GM19043 (cell line): ENCODE data around the gene GTPBP3.

Source experiments
- ATAC-seq: cut with Tn5 transposase; IDR thresholded peaks from one replicate; pipeline ENCODE4 v1.9.1; 2021; ENCODE audit warnings: low read depth; ENCODE audit not compliant: unreplicated experiment

Gene GTPBP3

GRCh38 chr19:17378271-17378670, 40.9 kb downstream of the GTPBP3 start:
- no peak for ATAC-seq

GRCh38 chr19:17379221-17379631, 41.9 kb downstream of the GTPBP3 start:
- ATAC-seq: no peak

GRCh38 chr19:17380426-17381138, 43.2 kb downstream of the GTPBP3 start:
- no peak for ATAC-seq

- ATAC-seq: no peak
Observed at GRCh38 chr19:17385878-17386611, 48.7 kb downstream of the GTPBP3 start.

- ATAC-seq: no peak
Observed at GRCh38 chr19:17389288-17389687, 51.9 kb downstream of the GTPBP3 start.

DNA sequence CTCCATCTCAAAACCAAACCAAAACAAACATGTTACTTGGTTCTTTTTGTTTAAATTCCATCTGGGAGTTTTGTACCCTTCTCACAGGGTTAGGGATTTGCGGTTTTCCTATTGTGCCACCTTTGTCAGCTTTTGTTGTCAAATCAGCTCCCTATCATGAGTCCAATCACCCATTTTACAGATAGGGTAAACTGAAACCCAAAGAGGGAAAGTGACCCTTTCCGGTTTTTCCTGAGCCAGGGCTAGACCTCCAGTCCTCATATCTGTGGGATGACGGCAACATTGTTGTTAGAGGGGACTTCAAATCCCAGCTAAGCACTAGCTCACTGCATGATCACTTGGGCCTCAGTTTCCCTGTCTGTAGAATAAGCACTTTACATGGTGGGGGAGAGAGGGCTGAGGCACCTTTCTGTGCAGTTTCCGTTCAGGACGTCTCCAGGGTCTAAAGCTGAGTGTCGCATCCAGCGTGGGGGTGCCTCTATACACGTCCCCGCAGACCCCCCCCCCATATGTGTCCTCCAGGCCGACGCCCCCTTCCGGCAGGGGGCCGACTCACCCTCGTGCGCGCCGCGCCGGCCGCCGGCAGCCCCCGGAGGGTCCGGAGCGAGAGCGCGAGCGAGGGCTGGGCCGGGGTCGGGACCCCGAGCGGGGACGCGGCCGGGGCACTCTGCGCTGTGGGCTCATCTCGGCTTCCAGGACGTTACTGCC, 52.8 kb downstream of the GTPBP3 start:
- ATAC-seq: no peak

- ATAC-seq: peak; percentile 59
Observed at GRCh38 chr19:17390665-17391370, 53.5 kb downstream of the GTPBP3 start.

DNA sequence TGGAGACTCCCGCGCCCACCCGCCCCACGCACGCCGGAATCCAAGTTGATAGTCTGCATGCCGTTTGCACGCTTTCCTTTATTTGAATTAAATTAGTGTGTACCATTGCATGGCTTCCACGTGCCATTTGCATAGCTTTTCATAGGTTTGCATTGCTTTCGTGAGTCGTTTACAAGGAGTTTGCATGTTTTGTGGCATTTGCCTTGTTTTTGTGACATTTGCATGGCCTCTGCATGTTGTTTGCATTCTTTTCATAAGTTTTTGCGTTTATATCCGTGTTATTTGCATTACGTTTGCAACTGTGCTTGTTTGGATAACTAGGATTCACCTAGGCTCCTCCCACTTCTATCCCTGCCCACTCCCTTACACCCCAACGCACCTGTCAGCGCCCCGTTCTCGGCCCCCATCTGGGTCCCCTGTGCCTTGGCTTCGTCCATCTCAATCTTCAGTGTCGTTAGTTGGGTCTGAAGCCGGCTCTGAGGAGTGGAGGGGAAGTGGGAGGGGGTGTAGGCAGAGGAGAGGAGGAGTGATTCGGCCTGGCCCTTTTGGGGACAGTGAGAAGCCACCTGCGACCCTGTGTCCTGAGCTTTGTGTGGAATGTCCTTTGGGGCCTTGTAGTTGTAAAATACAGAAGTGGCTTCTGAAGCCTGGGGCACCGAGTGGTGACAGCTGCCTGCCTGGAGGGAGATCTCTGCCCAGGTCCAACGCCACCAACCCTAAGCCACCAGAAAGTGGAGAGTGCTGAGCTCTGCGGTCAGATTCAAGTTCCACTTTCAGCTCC, 54.2 kb downstream of the GTPBP3 start:
- ATAC-seq: no peak
